HK-2 (cell line): ENCODE data around the gene PRELID3B.
A peak's percentile ranks its signal among the peaks of the same experiment; 100 is the strongest.
"Not testable (repeated sequence)": the region's sequence is repeated elsewhere in the genome, so short reads cannot be mapped to it uniquely, and the experiment has no call there.

Experiments
- DNase-seq: peaks from one replicate; pipeline ENCODE4 v3.0.0-alpha.2; 2018; ENCODE audit not compliant: unreplicated experiment

PRELID3B gene

DNA sequence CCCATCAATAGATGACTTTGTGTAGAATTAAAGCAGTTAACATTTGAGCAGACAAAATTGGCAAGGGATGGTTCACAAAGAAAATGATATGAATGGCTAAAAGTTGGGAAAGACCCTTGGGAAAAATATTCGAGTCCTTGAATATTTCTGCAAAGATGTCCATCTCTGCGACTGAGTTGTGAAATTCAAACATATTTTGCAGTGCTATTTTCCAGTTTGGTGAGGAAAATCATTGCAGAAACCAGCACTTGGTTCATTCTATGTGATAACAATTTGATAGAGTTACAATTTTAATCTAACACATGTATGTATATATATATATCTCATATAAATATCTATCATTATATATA lies 6.1 kb upstream of the PRELID3B start:
- DNase-seq, result no peak

DNA sequence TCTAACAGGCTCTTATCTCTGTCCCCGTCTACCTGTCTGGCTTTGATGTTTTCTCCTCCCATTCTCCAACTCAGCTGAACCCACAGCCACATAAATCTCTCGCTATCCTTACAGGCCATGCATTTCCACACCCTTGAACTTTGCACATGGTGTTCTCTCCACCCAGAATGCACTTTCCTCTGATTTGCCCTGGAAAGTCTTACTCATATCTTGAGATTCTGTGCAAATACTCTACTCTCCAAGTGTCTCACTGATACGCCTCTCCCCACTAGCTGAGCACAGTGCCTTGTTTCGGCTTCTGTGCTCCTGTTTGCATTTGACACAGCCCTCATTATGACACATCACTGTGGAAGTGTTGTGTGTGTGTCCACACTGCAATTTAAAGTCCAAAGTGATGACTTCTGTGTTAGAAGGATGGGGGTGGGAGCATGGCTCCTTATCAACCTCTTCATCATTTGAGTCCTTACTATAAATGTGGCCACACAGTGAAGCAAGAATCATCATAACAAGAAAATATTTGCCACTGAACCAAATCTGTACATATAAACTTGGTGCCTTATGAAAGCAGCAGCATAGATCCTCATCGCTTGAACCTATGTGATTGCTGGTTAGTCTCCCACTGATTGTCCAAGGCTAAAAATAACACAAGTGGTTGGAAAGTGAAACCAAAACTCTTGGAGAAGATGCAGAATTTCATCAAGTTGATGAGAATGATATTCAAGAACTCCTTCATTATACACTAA lies 5.5 kb upstream of the PRELID3B start:
- DNase-seq, result no peak

DNA sequence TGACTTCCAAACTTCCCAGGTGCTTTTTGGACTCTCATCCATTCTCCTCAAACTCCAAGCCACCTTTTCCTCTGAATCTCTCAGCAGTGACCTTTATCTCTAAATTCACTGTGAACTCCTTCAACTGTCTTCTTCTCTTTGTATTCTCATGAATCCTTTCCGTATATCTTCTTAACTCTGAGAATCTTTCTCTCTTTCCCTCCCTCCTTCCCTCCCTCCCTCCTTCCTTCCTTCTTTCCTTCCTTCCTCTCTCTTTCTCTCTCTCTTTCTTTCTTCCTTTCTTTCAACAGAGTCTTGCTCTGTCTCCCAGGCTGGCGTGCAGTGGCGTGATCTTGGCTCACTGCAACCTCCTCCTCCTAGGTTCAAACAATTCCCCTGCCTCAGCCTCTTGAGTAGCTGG lies 4.3 kb upstream of the PRELID3B start:
- no peak for DNase-seq

DNA sequence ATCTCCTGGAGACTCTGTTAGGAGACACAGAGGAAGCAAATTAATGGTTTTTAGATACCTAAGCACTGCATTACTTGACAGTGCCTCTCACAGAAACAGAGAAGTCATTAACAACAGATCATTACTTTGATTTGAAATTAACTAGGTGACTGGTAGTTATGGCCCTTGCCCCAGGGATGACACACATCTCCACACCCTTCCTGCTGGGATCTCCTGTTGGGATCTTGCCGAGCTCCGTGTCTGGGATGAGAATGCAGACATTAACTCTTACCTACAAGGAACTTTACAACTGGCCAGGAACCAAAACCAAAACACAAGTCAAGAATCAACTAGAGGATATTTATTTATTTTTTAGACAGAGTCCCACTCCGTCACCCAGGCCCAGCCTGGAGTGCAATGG lies 2.2 kb upstream of the PRELID3B start:
- no peak for DNase-seq

DNA sequence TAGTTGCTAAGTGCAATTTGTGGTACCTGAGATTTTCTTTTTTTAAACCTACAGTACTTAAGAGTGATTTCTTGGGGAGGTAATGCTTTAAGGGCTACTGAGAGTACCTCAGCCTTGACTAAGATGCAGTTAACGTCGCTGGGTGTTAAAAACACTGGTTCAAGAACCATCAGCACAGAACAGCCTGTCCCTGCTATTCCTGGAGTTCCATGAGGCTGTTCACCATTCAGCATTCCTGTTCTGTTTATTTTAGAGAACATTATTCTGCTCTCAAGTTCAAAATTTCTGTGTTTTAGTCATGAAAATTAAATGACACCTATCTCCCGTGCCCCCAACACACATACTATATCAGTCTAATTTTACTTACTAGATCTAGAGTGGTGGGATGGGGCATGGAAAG lies 1.7 kb upstream of the PRELID3B start:
- DNase-seq, result no peak

DNA sequence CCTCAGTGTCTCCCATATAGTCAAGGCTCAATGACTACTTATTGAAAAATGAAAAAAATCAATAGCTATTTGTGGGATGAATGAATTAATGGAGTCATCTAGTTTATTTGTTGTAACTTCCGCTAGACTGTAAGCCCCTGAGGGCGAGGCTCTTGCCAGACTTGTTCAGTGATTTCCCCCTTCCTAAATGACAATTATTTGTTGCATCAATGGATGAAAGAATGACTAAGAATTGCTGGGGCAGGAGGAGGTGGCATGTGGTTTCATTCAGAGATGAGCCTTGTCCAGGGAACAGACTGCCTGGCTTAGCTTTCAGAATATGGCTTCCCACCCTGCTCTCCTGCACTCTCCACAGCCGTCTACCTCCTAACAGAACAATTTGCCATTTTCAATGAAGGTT lies 1.1 kb upstream of the PRELID3B start:
- DNase-seq, result no peak

DNA sequence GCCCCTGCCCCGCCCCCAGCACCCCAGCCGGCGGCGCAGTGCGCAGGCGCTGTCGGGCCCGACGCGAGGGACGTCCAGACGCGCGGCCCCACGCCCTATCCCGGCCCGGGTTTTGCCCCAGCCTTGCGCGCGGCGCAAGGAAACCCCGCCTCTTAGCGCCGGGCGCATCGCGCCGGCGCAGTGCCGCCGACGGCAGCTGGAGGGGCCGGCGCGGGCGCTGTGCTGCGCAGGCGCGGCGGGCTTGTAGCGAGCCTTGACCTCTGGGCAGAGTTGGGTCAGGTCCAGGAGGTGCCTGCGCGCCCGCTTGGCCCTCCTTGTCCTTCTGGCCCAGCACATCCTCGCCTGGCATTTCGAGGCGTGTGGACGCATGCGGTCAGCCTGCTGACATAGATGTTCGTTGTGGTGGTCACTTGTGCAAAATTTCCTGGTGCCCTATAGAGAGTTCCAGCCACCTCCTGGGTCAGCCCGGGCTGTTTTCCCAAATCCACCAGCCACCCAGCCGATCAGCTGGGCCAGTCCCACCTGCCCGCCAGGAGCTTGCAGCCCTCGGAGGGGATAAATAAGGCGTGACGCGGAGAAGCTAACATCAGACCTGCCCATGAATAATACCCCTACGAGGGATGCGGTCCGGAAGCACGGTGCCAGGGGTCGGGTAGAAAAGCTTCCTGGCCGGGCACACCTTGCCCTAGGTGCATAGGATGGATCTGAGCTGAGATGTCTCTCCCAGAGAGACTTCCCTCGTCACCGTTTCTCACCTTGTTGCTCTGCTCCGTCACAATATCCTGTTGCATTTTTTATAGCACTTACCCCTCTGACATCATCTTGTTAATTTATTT lies 428 bp upstream of the PRELID3B start:
- DNase-seq, result peak; percentile 97

DNA sequence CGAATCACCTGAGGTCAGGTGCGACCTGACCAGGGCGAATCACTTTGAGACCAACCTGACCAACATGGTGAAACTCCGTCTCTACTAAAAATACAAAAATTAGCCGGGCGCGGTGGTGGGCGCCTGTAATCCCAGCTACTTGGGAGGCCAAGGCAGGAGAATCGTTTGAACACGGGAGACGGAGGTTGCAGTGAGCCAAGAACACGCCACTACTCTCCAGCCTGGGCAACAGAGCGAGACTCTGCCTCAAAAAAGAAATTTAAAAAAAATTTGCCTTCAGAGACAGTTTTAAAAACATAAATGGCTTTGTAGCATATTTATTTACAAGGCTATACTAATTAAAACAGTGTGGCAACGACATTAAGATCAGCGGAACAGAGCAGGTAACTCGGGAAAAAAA lies 1.1 kb downstream of the PRELID3B start:
- not testable (repeated sequence) for DNase-seq

DNA sequence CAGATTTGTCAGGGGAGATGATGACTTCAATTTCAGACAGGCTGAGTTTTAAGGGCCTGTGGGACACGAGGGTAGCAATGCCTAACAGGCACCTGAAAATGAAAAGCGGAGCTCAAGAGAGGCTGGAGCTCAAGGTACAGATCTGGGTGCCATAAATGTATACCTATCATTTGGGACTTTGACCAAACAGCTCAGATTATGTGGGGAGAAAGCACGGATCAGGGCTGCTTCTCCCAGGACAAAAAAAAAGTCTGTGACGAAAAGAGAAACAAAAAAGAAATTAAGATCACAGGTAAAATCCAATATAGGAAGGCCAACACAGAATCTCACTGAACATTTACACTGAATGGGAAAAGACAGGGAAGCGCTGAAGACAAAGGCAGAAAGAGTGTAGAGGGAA lies 1.9 kb downstream of the PRELID3B start:
- no peak for DNase-seq

DNA sequence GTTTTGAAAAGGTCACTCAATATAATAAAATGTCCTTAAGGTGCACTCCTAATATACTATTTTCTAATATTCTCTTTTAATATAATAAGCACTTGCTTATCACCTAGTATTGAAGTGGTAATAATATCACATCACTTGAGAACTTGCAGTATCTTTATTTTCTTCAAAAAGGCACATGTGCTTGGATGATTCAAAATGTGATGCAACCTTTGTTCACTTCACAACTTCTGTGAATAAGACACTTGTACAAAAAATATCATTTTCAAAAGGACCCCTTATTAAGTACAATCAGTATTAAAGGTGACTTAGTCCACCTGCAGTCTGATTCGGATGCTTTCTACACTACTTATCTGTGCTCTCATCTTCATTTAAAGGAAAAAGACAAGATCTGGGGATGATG lies 3.4 kb downstream of the PRELID3B start:
- no peak for DNase-seq

DNA sequence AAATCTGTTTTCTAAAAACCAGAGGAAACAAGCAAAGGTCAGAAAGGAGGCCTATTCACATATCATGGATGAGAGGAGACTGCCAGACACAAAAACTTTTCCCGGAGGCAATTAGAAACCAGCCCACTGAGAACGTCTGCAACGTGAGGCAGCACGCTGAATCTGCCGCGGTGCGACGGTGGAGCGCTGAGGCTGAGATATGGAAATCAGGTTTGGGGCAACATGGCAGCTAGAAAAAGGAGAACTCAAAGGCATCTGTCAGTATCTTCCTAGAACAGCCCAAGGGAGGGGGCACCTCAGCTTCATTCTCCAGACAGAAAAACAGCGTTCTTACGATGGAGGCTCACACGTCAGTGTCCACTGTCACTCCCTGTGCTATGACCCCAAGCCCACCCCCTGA lies 5.2 kb downstream of the PRELID3B start:
- no peak for DNase-seq

DNA sequence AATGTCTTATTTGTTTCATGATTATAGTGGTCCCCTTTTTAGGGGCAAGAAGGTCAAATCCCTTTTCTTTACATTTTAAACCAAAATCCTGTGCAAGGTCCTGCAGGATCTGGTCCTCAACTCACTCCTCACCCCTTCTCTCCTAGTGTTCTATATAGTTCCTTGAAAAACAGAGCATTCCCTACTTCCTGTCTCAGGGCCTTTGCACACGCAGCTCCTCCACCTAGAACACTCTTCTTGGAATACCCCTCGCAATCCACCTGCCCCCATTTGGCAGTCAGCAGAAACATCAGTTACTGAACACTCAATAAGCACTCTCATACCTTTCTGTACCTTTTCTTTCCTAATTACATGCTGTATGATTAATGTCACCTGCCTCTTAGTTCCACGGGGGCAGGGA lies 7.2 kb downstream of the PRELID3B start:
- no peak for DNase-seq

DNA sequence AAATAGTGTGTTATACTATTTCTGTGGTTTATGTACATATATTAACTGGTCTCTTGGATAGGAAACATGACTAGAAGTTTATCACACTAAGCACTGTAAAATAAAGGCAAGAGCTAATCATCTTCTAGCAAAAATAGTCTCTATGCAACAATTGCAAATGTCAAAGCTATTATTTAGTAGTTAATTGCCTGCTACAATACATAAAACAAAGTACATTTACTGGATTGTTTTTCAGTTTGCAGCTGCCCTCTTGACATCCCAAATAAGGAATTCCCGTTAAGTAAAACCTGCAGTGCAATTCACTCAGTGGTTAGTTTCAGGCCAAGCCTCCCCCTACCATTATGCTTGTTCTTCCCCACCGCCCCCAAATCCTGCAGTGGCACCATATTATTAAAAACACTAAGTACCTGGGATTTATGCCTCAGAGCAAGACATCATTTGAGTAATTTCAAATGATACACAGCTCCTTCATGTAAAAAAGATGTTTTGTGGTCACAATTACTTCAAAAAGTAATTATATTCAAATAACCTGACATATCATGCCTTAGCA lies 8.9 kb downstream of the PRELID3B start:
- DNase-seq, result no peak

DNA sequence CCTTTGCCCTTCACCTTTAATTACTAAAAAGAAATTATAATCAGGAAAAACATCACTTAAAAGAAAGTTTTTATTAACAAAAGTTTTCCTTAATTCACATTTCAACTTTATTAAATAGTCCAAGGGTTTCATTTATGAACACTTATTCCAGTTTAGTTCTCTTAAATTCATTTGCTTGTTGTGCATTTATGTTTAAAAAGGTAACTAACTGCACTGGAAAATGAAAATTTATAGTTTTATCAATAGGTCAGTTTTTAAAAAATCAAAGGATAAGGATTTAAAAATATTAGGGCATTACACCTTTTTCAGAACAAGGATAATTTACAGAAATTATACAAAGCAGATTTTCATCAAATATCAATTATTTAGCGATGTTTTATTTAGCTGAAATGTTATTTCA lies 9.5 kb downstream of the PRELID3B start:
- DNase-seq, result no peak

DNA sequence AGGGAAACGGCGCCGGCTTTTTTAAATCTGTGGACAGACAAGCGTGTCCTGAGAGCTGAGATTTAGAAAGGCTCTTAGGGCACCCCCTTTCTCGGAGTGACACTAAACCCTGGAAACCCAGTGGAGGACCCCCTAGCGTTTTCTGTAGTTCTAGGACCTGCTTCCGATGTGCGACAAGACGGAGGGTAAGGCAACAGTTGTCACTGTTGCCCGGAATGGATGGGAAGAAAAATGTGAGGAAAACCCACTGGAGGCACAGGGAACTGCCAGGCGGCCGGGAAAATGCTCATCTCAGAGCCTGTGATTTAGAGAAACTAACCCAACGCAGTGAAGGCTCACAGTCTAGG lies 9.9 kb downstream of the PRELID3B start:
- DNase-seq, result no peak

DNA sequence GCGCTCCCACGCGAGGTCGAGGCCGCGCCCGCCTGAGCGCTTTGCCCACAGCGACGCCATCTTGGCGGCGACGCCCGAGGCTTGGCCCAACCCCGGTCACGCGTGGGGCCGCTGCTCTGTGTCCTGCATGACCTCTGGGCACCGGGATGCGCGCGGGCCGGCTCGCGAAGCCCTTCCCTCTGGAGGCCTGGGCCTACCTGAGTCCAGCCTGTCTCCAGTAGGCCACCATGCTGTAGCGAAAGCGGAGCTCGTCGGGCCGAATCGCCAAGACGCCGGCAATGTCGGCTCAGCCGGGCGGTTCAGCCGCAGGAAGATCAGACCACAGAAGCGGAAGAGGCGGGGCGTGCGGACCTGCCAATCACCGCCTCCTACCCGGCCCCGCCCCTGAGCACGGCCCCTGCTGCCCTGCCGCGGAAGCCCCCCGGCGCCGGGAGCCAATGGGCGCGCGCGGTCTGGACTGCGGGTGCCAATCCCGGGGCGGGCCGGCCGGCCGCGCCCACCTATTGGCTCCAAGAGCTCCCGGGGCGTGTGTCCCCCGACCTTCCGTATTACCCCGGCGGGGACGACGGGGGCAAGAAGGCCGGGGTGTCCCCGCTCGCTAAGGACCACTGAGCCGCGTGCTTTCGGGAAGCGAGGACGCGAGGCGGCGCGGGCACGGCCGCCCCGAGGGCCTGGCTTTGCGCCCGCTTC lies 10.4 kb downstream of the PRELID3B start, which contains the start of gene ATP5F1E:
Gene ATP5F1E (minus strand): TSS at position 313 of the 690 bp plus-strand sequence. CDS start 84 bp downstream, at position 229.
- peak; percentile 99 for DNase-seq

DNA sequence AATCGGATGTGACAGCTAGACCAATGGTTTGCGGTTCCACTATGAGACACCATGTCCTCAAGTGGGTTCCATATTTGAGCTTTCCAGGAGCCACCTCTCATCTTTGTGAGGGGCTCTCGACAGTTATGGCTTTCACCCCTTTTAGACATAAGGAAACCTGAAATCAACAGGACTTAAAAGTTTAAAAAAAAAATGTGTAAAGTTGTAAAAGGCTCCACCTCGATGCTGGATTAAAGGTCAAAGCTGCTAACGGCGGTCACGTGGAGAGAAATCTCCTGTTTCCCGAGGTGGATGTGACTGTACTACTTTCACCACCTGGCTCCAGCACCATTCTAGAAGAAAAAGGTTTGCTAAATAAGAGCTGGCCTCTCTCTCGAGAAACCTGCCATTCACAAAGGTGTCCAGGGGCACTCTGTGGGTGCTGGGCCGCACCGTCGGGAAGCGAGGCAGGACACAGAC lies 11.0 kb downstream of the PRELID3B start:
- DNase-seq, result no peak

DNA sequence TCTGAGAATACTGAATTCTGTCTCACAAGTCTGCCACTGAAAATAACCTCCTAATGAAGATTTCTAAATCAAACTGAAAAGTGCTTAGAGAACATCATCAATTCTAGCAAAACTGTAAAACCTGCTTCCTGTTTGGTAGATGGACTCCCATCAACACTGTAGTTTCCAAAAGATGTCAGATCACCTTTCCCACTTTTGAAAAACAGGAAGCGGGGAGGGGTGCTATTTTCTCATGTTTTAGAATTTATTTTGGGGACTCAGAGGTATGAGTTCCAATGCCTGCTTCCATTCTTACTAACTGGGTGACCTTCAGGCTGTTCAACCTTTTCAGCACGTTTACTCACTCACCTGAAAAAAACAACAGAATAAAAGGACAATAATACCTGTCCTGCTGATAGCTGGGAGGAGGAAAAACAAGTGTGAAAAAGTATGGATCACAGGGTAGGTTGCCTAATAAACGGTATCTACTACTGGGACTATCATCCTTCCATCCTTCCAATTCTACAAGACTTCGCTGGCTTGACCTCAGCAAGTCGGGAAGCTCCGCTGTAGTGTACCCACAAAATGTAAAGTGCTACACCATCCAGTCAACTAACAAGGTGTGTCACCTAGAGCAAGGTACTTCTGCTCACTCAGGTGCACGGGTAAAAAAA lies 11.5 kb downstream of the PRELID3B start:
- no peak for DNase-seq

DNA sequence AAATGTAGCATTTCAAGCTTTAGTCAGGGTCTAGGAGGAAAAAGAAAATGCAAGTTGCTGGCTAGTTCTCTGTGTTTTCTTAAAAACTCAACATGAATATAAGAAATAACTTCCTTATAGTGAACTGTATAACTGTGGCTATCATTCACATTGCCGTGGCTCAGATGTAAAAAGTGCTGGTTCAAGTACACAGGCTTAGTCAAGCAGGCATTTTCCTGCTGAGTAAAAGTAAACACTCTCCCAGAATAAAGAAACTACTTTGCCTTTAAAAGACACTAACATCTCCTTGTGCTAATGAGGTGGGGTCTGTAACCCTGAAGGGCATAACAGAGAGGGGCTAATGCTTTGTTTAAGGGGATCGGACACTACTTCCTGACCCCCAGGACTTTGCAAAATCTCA lies 13.8 kb downstream of the PRELID3B start:
- DNase-seq, result no peak

DNA sequence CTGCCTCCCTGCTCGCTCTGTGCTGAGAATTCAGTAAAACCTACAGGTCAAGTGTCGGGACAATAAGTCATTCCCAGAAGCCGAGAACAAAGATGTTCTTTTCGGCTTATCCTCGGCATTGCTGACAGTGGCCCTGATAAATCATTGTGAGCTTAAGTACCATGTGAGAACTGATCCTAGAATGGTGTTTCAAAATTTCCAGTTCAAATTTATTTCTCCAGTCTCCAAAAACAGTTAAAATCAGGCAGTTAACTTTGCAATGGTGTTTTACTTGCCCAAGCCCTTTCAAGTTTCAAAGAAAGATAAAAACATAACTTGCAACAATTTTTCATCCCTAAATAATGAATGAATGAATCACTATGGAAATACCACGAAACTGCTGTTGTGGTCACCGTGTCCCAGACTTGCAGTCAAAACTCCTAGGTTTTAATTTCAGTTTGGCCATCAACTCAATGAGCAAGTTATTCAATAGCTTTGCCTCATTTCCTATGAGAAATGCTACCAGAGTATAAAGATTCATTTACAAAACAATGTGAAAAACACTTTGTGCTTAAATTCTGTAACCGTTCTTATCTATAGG lies 14.8 kb downstream of the PRELID3B start:
- no peak for DNase-seq

DNA sequence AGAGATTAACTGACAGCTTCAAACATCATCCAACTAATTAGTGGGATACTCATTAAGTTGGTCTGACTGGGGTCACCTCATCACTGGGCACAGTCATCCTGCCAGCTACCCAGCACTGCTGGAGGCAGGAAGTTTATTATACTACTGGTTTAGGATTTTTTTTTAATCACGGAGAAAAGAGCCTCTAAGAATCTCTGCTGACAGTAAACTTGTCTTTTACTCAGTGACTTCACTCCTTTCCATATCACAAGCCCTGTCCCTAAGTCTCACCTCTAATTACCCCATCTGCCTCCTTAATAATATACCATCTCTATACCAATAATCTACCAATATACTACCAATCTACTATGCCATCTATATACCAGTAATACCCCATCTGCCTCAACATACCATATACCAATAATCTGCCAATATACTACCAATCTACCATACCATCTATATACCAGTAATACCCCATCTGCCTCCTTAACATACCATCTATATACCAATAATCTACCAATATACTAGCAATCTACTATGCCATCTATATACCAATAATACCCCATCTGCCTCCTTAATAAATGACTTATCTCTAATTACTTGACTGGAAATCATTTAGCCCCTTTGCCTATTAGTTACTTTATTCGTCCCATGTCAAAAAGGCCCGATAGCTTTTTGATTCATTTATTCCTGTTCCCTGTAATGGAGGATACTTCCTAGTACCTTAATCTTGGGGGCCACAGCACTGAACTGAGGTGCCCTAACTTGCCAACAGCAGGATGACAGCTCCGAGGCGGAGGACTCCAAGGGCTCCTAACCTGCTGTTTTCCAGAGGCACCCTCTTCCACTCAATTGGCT lies 15.5 kb downstream of the PRELID3B start:
- DNase-seq, result no peak
